ENCODE data around the gene BMERB1. TPM values are rescaled to one million over a fixed set of nuclear protein-coding genes. Genes with fewer than 3 reads are reported as not detected.

The BMERB1 gene
- total RNA-seq, 1 donor from 2014 or later = 45.1 TPM

GRCh38 chr16:15578824-15579223, 144.4 kb downstream of the BMERB1 start:
- no peak overlapping the region for H3K4me3 Mint-ChIP-seq
- no peaks in the 10 kb centered on the region for H3K4me1 Mint-ChIP-seq
- H3K27ac Mint-ChIP-seq (ENCODE audit: unreplicated experiment) = no peak overlapping the region
- no peak for TF ChIP-seq CTCF (conservative IDR thresholded peaks at IDR 0.05)
- peaks cover 3% of the 10 kb centered on the region for H3K9me3 Mint-ChIP-seq
- H3K27me3 Mint-ChIP-seq (ENCODE audit: low read depth) = no peaks in the 10 kb centered on the region
- DNase-seq (ENCODE audit: low read depth, low spot score) = no peak
- H3K36me3 Mint-ChIP-seq (ENCODE audit: low read depth) = peaks cover 27% of the 10 kb centered on the region

GRCh38 chr16:15581127-15581815, 146.9 kb downstream of the BMERB1 start:
- H3K27me3 Mint-ChIP-seq (ENCODE audit: low read depth) = no peaks in the 10 kb centered on the region
- H3K4me3 Mint-ChIP-seq = no peak overlapping the region
- DNase-seq (ENCODE audit: low read depth, low spot score) = no peak
- TF ChIP-seq CTCF (conservative IDR thresholded peaks at IDR 0.05) = no peak
- peaks cover 13% of the 10 kb centered on the region for H3K9me3 Mint-ChIP-seq
- no peaks in the 10 kb centered on the region for H3K4me1 Mint-ChIP-seq
- H3K27ac Mint-ChIP-seq (ENCODE audit: unreplicated experiment) = peak overlapping the region; percentile 78
- peaks cover 44% of the 10 kb centered on the region for H3K36me3 Mint-ChIP-seq (ENCODE audit: low read depth)

GRCh38 chr16:15583526-15583925, 149.1 kb downstream of the BMERB1 start:
- no peak overlapping the region for H3K4me3 Mint-ChIP-seq
- peaks cover 13% of the 10 kb centered on the region for H3K9me3 Mint-ChIP-seq
- H3K27ac Mint-ChIP-seq (ENCODE audit: unreplicated experiment) = no peak overlapping the region
- peaks cover 60% of the 10 kb centered on the region for H3K36me3 Mint-ChIP-seq (ENCODE audit: low read depth)
- no peak for DNase-seq (ENCODE audit: low read depth, low spot score)
- H3K27me3 Mint-ChIP-seq (ENCODE audit: low read depth) = no peaks in the 10 kb centered on the region
- H3K4me1 Mint-ChIP-seq = no peaks in the 10 kb centered on the region
- TF ChIP-seq CTCF (conservative IDR thresholded peaks at IDR 0.05) = no peak

DNA sequence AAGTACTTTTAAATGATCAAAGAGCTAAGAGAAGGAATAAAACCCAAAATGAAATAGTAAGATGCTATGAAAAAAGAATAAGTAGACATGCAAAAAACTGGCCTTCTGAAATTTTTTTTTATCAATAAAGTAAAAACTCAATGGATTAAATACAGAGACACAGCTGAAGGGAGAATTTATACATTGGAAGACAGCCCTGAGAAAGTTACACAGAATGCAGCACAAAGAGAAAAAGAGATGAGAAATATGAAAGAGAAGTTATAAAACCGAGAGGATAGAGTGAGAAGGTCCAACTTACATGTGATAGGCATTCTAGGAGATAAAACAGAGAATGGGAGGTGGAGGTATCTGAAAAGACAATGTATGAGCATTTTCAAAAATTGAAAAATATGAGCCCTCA, 151.6 kb downstream of the BMERB1 start:
- peaks cover 13% of the 10 kb centered on the region for H3K9me3 Mint-ChIP-seq
- peaks cover 4% of the 10 kb centered on the region for H3K4me1 Mint-ChIP-seq
- H3K27ac Mint-ChIP-seq (ENCODE audit: unreplicated experiment) = no peak overlapping the region
- H3K36me3 Mint-ChIP-seq (ENCODE audit: low read depth) = peaks cover 67% of the 10 kb centered on the region
- no peaks in the 10 kb centered on the region for H3K27me3 Mint-ChIP-seq (ENCODE audit: low read depth)
- no peak for DNase-seq (ENCODE audit: low read depth, low spot score)
- no peak overlapping the region for H3K4me3 Mint-ChIP-seq
- no peak for TF ChIP-seq CTCF (conservative IDR thresholded peaks at IDR 0.05)

DNA sequence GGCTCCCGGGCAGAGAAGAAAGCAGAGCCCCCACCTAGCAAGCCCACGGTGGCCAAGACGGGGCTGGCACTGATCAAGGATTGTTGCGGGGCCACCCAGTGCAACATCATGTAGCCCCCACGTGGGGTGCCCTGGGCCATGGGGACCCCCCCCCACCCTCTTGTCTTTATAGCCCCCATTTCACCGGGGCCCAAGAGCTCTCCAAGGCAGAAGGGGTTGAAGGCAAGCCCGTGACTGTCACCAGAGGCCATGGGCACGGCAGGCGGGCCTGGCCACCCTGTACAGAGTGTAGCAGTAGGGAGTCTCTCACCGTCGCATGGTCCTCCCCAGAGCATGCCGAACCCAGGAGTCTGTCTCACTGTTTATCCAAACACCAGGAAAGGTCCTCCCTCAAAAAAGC, 152.3 kb downstream of the BMERB1 start:
- Mint-ChIP-seq H3K4me1 (peaks cover 4% of the 10 kb centered on the region), H3K36me3 (ENCODE audit: low read depth) (peaks cover 63% of the 10 kb centered on the region), H3K27me3 (ENCODE audit: low read depth) (no peaks in the 10 kb centered on the region), H3K9me3 (peaks cover 13% of the 10 kb centered on the region), H3K4me3 (no peak overlapping the region), H3K27ac (ENCODE audit: unreplicated experiment) (no peak overlapping the region)
- TF ChIP-seq CTCF (conservative IDR thresholded peaks at IDR 0.05) = no peak
- DNase-seq (ENCODE audit: low read depth, low spot score) = no peak

Measured in neural crest cell (in vitro differentiated cells).